ENCODE measurements around the gene PROSER3. TPM values are rescaled to one million over a fixed set of nuclear protein-coding genes. Genes with fewer than 3 reads are reported as not detected.
A peak's percentile ranks its signal among the peaks of the same experiment; 100 is the strongest.

Gene PROSER3
- total and polyA plus RNA-seq, 9 of the 15 experiments (the other 6 are each of a cell fraction or from before 2014, with no cell fraction given), result 1.0 to 39.5 (median 5.1) TPM

GRCh38 chr19:35731353-35731752 is 26.6 kb upstream of the PROSER3 start:
- no peaks in the 10 kb centered on the region for H3K9me1 ChIP-seq (ENCODE audit: control insufficient read depth, insufficient read depth, low read length)
- intact Hi-C loops (cut with micrococcal nuclease), result no loop called here
- H4K20me1 ChIP-seq (replicated peaks; ENCODE audit: control insufficient read depth, insufficient read depth, low read length), result 0 out of 2 replicates have a peak, but pooled peaks cover 2% of the 10 kb centered on the region
- H3K4me3 ChIP-seq, result no peak overlapping the region
- no peak overlapping the region for H3K4me2 ChIP-seq (ENCODE audit: insufficient read depth, low read length)
- no TSS peak for BruUV-seq (replicated peaks)
- no peak overlapping the region for H2AFZ ChIP-seq (ENCODE audit: low read depth, low read length)
- in situ Hi-C loops (cut with MboI), result no loop called here
- CTCF ChIA-PET (ENCODE audit: low intra/inter-chr PET ratio), result no interaction called here
- peaks cover 96% of the 10 kb centered on the region; the same call in 2 of the 3 replicates for H3K36me3 ChIP-seq (ENCODE audit: control insufficient read depth, insufficient read depth, low read length)
- no peak overlapping the region for H3K27ac ChIP-seq (ENCODE audit: extremely low read depth, low read depth, low read length)
- POLR2A ChIA-PET, result interaction anchor here (1.7 kb wide), 1 partner anchor 9 kb away, joined by 4 read pairs; no protein-coding TSS in a partner anchor
- no peaks in the 10 kb centered on the region for H3K27me3 ChIP-seq (ENCODE audit: control insufficient read depth in 2 of 2, insufficient read depth in 2 of 2, low read length in 2 of 2)
- ATAC-seq, result no peak
- TF ChIP-seq ZNF263 (CRISPR knock-in tag; IDR thresholded peaks at IDR 0.05; ENCODE audit: borderline replicate concordance) (0 out of 2 replicates have a peak, but pooled peaks have one; percentile 24), RBFOX2 (IDR thresholded peaks at IDR 0.05; ENCODE audit: low read depth, low read length) (peak; percentile 1; the same call in 1 of the 2 replicates), RBM15 (IDR thresholded peaks at IDR 0.05; ENCODE audit: insufficient read depth, low read length) (no peak)
- peaks cover 0 to 7% of the 10 kb centered on the region in 2 experiments; a peak in 2 of 5 replicates for H3K4me1 ChIP-seq (replicated peaks in 1 of 2; ENCODE audit: control insufficient read depth in 2 of 2, insufficient read depth in 2 of 2, low read length in 2 of 2)
- no peak for DNase-seq (ENCODE audit: extremely low read depth in 1 of 4, low spot score in 3 of 4)
- H3K9me3 ChIP-seq (replicated peaks; ENCODE audit: control insufficient read depth, insufficient read depth, low read depth, low read length), result no peaks in the 10 kb centered on the region
- H3K79me2 ChIP-seq (ENCODE audit: control insufficient read depth, insufficient read depth, low read length), result no peaks in the 10 kb centered on the region
- WGBS (ENCODE audit: insufficient coverage, low coverage, missing lambda C conversion rate), result 88% methylated on average over 5 of the region's 9 CpGs
- FAIRE-seq, result no peak
- H3K9ac ChIP-seq (ENCODE audit: insufficient read depth in 1 of 2, low read depth in 2 of 2, low read length in 2 of 2), result peak overlapping the region in 1 of 2 experiments; percentile 50; a peak in 1 of 4 replicates

DNA sequence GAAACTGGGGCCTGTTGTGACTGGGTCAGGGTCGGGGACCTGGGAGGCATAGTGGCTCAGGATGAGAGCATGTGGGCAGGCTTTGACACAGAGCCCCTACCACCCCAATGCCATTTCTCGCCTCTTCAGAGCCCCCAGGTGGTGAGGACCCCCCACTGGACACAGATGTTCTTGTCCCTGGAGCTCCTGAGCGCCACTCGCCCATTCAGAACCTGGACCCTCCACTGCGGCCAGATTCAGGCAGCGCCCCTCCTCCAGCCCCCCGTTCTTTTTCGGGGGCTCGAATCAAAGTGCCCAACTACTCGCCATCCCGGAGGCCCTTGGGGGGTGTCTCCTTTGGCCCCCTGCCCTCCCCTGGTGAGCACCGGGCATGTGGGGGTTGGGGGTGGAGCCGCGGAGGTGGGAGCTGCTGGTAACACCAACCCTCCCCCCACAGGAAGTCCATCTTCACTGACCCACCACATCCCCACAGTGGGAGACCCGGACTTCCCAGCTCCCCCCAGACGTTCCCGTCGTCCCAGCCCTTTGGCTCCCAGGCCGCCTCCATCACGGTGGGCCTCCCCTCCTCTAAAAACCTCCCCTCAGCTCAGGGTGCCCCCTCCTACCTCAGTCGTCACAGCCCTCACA is 26.1 kb upstream of the PROSER3 start:
- Histone ChIP-seq H3K79me2 (ENCODE audit: control insufficient read depth, insufficient read depth, low read length) (no peaks in the 10 kb centered on the region), H3K27ac (ENCODE audit: extremely low read depth, low read depth, low read length) (no peak overlapping the region), H3K27me3 (ENCODE audit: control insufficient read depth in 2 of 2, insufficient read depth in 2 of 2, low read length in 2 of 2) (no peaks in the 10 kb centered on the region), H3K4me3 (no peak overlapping the region), H3K4me2 (ENCODE audit: insufficient read depth, low read length) (no peak overlapping the region), H3K36me3 (ENCODE audit: control insufficient read depth, insufficient read depth, low read length) (peaks cover 98% of the 10 kb centered on the region; the same call in 2 of the 3 replicates), H2AFZ (ENCODE audit: low read depth, low read length) (no peak overlapping the region), H3K9me1 (ENCODE audit: control insufficient read depth, insufficient read depth, low read length) (no peaks in the 10 kb centered on the region), H3K9ac (ENCODE audit: insufficient read depth in 1 of 2, low read depth in 2 of 2, low read length in 2 of 2) (no peak overlapping the region), H3K9me3 (replicated peaks; ENCODE audit: control insufficient read depth, insufficient read depth, low read depth, low read length) (no peaks in the 10 kb centered on the region), H4K20me1 (replicated peaks; ENCODE audit: control insufficient read depth, insufficient read depth, low read length) (0 out of 2 replicates have a peak, but pooled peaks cover 2% of the 10 kb centered on the region), H3K4me1 (replicated peaks in 1 of 2; ENCODE audit: control insufficient read depth in 2 of 2, insufficient read depth in 2 of 2, low read length in 2 of 2) (peaks cover 0 to 7% of the 10 kb centered on the region in 2 experiments; a peak in 2 of 5 replicates)
- no peak for DNase-seq (ENCODE audit: extremely low read depth in 1 of 4, low spot score in 3 of 4)
- FAIRE-seq, result no peak
- no peak for ATAC-seq
- POLR2A ChIA-PET, result interaction anchor here (1.7 kb wide), 1 partner anchor 8 kb away, joined by 4 read pairs; no protein-coding TSS in a partner anchor
- TF ChIP-seq CBX1 (IDR thresholded peaks at IDR 0.05; ENCODE audit: low read depth), result no peak
- TF ChIP-seq, protein P1, sequence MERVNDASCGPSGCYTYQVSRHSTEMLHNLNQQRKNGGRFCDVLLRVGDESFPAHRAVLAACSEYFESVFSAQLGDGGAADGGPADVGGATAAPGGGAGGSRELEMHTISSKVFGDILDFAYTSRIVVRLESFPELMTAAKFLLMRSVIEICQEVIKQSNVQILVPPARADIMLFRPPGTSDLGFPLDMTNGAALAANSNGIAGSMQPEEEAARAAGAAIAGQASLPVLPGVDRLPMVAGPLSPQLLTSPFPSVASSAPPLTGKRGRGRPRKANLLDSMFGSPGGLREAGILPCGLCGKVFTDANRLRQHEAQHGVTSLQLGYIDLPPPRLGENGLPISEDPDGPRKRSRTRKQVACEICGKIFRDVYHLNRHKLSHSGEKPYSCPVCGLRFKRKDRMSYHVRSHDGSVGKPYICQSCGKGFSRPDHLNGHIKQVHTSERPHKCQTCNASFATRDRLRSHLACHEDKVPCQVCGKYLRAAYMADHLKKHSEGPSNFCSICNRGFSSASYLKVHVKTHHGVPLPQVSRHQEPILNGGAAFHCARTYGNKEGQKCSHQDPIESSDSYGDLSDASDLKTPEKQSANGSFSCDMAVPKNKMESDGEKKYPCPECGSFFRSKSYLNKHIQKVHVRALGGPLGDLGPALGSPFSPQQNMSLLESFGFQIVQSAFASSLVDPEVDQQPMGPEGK (CRISPR knock-in tag; IDR thresholded peaks at IDR 0.05; ENCODE audit: borderline replicate concordance), result no peak
- TF ChIP-seq THRAP3 (IDR thresholded peaks at IDR 0.05; ENCODE audit: borderline replicate concordance), result no peak
- 0 out of 2 replicates have a peak, but pooled peaks have one; percentile 13 for TF ChIP-seq POLR2G (IDR thresholded peaks at IDR 0.05; ENCODE audit: low read depth, low read length)
- TF ChIP-seq KDM5B (IDR thresholded peaks at IDR 0.05; ENCODE audit: insufficient replicate concordance, low read depth, low read length), result no peak
- TF ChIP-seq ZKSCAN8 (CRISPR knock-in tag; IDR thresholded peaks at IDR 0.05), result no peak
- no peak for TF ChIP-seq ZNF668 (CRISPR knock-in tag; IDR thresholded peaks at IDR 0.05)
- TF ChIP-seq HDAC8 (tag; IDR thresholded peaks at IDR 0.05), result no peak
- TF ChIP-seq KDM2B (CRISPR knock-in tag; IDR thresholded peaks at IDR 0.05), result no peak
- WGBS (ENCODE audit: insufficient coverage, low coverage, missing lambda C conversion rate), result 92% methylated on average over 15 of the region's 21 CpGs
- CTCF ChIA-PET (ENCODE audit: low intra/inter-chr PET ratio), result no interaction called here
- no TSS peak for BruUV-seq (replicated peaks)
- in situ Hi-C loops (cut with MboI) (no loop called here), intact Hi-C loops (cut with micrococcal nuclease) (no loop called here)

Data from K562 (cell line).